GM19035 (cell line): ENCODE measurements around the gene PRCP.

Experiments
- ATAC-seq: cut with Tn5 transposase; IDR thresholded peaks from one replicate; pipeline ENCODE4 v1.9.1; 2021; ENCODE audit not compliant: unreplicated experiment

The PRCP gene

GRCh38 chr11:82787981-82788380, 112.2 kb downstream of the PRCP start:
- no peak for ATAC-seq

- no peak for ATAC-seq
Measured at GRCh38 chr11:82786836-82787235, 113.4 kb downstream of the PRCP start.

- no peak for ATAC-seq
Measured at GRCh38 chr11:82786001-82786400, 114.2 kb downstream of the PRCP start.

GRCh38 chr11:82782825-82783374, 117.3 kb downstream of the PRCP start:
- ATAC-seq = no peak

- ATAC-seq = no peak
Measured at GRCh38 chr11:82778776-82779175, 121.5 kb downstream of the PRCP start.

GRCh38 chr11:82776377-82776776, 123.9 kb downstream of the PRCP start:
- no peak for ATAC-seq

- peak; percentile 100 for ATAC-seq
Measured at GRCh38 chr11:82775736-82776346, 124.4 kb downstream of the PRCP start.

GRCh38 chr11:82775218-82775617, 125.0 kb downstream of the PRCP start:
- no peak for ATAC-seq
